Mucosa of stomach (tissue), 1 donor: ENCODE results near the gene WWP2.

ENCODE experiments used
- H3K27me3 ChIP-seq: one replicate; pipeline ENCODE4 v1.7.0; 2013; ENCODE audit warnings: mild to moderate bottlenecking, low read length; ENCODE audit not compliant: control insufficient read depth, insufficient read depth
- H3K36me3 ChIP-seq: one replicate; pipeline ENCODE4 v1.7.0; 2013; ENCODE audit warnings: low read length; ENCODE audit not compliant: control insufficient read depth, insufficient read depth
- H3K4me1 ChIP-seq: one replicate; pipeline ENCODE4 v1.7.0; 2013; ENCODE audit warnings: mild to moderate bottlenecking, low read length; ENCODE audit not compliant: control insufficient read depth, insufficient read depth
- H3K4me3 ChIP-seq: one replicate; pipeline ENCODE4 v1.7.0; 2013; ENCODE audit warnings: low read length
- H3K9ac ChIP-seq: one replicate; pipeline ENCODE4 v1.7.0; 2013; ENCODE audit warnings: mild to moderate bottlenecking, low read length, moderate library complexity
- H3K9me3 ChIP-seq: one replicate; pipeline ENCODE4 v1.7.0; 2013; ENCODE audit warnings: mild to moderate bottlenecking, low read length, moderate library complexity; ENCODE audit not compliant: control insufficient read depth
- donor health status: Pancreatic carcinoma.

Gene WWP2

DNA sequence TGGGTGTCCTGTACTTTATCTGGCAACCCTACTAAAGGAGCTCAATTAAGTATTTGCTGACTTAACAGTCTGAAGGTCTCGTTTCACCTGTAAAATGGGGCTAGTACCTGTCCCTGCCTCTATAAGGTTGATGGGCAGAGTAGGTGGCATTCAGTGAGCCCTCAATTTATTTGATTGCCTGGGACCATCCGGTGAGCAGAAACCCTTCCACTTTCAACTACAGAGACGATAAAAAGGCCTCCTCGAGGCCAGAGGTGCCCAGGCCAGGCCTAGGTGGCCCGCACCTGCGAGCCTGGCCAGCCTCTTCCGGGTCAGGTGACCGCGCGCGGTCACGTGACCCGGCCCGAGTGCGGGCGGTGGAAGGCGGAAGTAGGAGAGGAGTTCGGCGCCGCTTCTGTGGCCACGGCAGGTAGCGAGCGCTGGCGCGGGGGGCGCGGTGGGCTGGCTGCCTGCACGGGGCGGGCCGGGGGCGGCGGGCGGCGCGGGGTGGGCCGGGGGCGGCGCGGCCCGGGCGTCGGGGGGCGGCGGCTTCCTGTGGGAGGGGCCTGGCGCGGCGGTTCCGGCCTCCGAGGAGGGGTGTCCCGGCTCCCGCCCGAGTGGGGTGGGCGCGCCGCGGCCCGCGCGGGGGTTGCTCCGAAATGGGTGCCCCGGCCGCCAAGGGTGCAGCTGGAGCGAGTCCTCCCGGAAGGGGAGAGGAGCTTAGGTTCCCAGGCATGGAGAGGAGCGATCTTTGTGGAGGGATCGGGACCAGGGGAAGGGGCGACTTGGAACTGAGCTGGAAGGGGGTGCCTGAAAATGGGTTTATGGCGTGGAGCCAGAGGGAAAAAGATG, at the start of gene WWP2:
Gene WWP2, plus strand, starts transcription at position 350 of the 831 bp plus-strand sequence. CDS start 24,679 bp downstream, outside the sequence.
- H3K4me3 ChIP-seq = peak within 1 kb of the TSS; percentile 94
- H3K9me3 ChIP-seq = no peaks in the 10 kb centered on the region
- peaks cover 12% of the 10 kb centered on the region for H3K4me1 ChIP-seq
- no peaks in the 10 kb centered on the region for H3K36me3 ChIP-seq
- H3K27me3 ChIP-seq = no peaks in the 10 kb centered on the region
- peak within 1 kb of the TSS; percentile 97 for H3K9ac ChIP-seq

DNA sequence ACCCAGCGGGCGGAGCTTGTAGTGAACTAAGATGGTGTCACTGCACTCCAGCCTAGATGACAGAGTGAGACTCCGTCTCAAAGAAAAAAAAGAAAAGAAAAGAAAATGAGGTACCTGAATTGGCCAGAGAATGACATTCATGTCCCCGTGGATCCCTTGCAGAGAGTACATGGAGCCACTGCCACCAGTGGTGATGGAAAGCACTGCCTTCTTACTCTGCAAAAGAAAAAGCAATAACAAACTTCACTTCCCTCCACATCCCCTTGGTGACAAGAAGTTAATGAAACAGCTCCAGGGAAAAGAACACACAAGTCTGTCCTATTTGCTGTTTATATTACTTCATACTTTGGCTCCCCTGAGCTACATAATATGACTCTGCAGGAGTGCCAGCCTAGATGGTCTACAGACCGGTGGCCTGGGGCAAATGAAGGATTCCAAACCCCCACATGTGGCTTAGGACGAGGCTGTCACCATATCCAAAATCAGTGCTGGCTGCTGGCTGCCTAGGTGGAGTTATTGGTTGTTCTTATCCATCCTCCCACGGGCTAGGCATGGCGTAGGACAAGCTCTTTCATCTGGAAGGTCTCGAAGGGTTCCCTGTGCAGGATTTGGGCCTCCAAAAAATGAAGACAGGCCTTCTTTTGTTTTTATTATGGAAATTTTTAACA, 49.1 kb upstream of the WWP2 start:
- peaks cover 25% of the 10 kb centered on the region for H3K36me3 ChIP-seq
- no peak overlapping the region for H3K9ac ChIP-seq
- no peaks in the 10 kb centered on the region for H3K9me3 ChIP-seq
- H3K4me3 ChIP-seq = no peak overlapping the region
- H3K27me3 ChIP-seq = no peaks in the 10 kb centered on the region
- peaks cover 22% of the 10 kb centered on the region for H3K4me1 ChIP-seq

DNA sequence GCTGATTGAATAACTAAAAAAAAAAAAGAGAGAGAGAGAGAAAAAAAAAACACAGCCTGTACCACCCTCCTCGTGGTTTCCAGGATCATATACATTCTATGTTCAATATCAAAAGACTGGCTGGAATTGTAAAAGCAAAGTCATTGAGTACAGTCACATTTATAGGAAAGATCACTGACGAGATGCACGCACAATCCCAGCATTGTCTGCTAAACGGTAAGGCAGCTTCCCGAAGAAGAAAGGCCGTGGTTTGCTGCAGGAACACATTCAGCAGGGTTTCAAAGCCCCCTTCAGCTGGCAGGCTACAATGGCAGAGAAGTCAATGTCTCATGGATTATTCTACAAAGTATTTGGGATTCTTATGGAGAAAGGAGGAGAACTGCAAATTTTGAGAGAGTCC, 45.1 kb upstream of the WWP2 start:
- H3K27me3 ChIP-seq = no peaks in the 10 kb centered on the region
- peaks cover 18% of the 10 kb centered on the region for H3K36me3 ChIP-seq
- no peak overlapping the region for H3K9ac ChIP-seq
- peaks cover 29% of the 10 kb centered on the region for H3K4me1 ChIP-seq
- no peak overlapping the region for H3K4me3 ChIP-seq
- H3K9me3 ChIP-seq = no peaks in the 10 kb centered on the region

DNA sequence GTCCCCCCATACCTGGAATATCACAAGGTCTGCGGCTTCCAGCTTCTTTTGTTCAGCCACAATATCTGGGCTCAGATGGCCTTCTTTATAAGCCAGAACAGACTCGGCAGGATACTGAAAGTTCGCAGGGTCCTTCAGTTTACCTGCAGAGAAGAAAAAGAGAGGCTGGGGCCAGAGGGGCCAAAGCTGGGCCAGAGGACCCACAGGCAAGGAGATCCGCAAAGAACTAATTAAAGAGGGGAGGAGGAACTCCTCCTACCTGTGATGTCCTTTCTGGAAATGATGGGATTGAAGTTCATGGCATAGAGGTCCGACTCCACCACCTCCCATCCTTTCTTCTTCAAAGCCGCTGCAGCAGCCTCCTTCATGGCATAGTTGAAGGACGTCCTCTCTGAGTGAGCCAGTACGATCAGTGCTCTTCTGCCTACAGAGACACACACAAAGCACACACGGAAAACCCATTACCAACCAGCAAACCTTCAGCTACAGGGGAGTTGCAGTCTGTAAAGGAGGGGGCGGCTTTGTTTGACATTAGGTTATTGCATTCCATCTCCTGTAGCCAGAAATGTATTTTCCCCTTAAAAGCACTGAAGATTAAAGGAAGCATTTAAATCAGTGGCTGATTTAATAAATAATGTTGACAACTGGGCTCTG, 43.9 kb upstream of the WWP2 start:
- Histone ChIP-seq H3K4me1 (peaks cover 23% of the 10 kb centered on the region), H3K9me3 (no peaks in the 10 kb centered on the region), H3K9ac (no peak overlapping the region), H3K36me3 (peaks cover 13% of the 10 kb centered on the region), H3K27me3 (no peaks in the 10 kb centered on the region), H3K4me3 (no peak overlapping the region)

DNA sequence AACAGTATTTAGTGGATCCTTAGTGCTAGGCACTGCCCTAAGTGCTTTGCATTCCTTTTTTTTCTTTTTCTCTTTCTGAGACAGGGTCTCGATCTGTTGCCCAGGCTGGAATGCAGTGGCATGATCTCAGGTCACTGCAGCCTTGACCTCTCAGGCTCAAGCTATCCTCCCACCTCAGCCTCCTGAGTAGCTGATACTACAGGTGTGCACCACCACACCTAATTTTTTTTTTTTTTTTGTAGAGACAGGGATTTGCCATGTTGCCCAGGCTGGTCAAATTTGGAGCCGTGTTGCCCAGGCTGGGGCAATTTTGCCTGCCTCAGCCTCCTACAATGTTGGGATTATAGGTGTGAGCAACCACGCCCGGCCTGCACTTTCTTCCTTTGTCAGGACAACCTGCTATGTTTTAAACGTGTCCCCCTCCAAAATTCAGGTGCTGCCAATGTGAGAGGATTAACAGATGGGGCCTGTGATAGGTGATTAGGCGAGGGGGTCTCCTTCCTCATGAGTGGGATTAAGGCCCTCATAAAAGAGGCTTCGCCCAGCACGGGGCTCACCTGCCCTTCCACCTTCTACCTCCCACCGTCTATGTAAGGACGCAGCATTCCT, 41.2 kb upstream of the WWP2 start:
- Histone ChIP-seq H3K27me3 (no peaks in the 10 kb centered on the region), H3K4me3 (no peak overlapping the region), H3K4me1 (peaks cover 15% of the 10 kb centered on the region), H3K9ac (no peak overlapping the region), H3K9me3 (no peaks in the 10 kb centered on the region), H3K36me3 (peaks cover 7% of the 10 kb centered on the region)

DNA sequence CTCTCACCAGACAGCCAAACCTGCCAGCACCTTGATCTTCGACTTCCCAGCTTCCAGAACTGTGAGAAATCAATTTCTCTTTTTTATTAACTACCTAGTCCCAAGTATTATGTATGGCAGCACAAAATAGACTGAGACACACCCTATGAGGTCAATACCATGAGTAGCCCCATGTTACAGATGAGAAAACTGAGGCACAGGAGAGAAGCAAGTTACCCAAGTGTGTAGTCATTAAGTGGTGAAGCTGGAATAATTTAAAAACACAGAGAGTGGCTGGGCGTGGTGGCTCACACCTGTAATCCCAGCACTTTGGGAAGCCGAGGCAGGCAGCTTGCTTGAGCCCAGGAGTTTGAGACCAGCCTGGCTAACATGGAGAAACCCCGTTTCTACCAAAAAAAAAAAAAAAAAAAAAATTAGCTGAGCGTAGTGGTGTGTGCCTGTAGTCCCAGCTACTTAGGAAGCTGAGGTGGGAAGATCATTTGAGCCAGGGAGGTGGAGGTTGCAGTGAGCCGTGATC, 40.6 kb upstream of the WWP2 start:
- Histone ChIP-seq H3K9me3 (no peaks in the 10 kb centered on the region), H3K4me1 (peaks cover 15% of the 10 kb centered on the region), H3K9ac (no peak overlapping the region), H3K4me3 (no peak overlapping the region), H3K27me3 (no peaks in the 10 kb centered on the region), H3K36me3 (peaks cover 7% of the 10 kb centered on the region)

DNA sequence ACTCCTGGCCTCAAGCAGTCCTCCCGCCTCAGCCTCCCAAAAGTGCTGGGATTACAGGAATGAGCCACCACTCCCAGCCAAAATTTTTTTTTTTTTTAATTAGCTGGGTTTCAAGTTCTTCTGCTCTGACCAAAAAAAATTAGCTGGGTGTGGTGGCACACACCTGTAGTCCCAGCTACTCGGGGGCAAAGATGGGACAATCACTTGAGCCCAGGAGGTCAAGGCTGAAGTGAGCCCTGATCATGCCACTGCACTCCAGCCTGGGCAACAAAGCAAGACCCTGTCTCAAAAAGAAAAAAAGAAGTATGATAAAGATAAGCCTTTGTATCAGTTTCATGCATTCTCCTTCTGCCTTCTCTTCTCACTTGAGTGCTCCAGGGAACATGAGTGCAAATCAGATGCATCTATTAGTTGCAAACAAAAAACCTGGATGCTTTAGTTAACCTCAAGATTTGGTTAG, 37.7 kb upstream of the WWP2 start:
- H3K4me1 ChIP-seq = peaks cover 15% of the 10 kb centered on the region
- H3K36me3 ChIP-seq = no peaks in the 10 kb centered on the region
- H3K4me3 ChIP-seq = peak overlapping the region; percentile 62
- H3K9ac ChIP-seq = peak overlapping the region; percentile 99
- no peaks in the 10 kb centered on the region for H3K9me3 ChIP-seq
- H3K27me3 ChIP-seq = no peaks in the 10 kb centered on the region

DNA sequence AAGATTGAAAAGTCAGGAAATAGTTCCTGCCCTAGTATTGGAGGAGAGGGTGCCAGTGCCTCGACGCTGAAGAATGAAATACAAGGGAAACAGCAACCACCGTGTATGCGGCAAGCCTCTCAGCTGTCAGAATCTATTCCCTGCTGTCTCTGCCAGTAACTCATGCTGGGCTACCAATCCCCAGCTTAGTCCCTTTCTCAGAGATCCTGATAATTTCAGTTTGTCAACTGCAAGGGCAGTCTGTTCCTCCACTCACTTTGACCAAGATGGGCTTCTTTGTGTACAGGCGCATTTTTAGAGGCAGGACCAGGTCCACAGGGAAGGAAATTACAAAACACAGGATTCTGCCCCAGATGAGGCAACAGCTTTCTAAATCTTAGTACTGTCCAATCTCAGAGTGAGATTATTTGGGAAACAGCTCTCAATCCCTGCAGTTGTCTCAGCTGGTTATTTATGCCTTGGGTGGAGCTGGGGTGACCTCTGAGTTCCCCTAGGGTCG, 37.1 kb upstream of the WWP2 start:
- Histone ChIP-seq H3K4me1 (peaks cover 15% of the 10 kb centered on the region), H3K36me3 (no peaks in the 10 kb centered on the region), H3K4me3 (peak overlapping the region; percentile 62), H3K9me3 (no peaks in the 10 kb centered on the region), H3K27me3 (no peaks in the 10 kb centered on the region), H3K9ac (peak overlapping the region; percentile 99)

DNA sequence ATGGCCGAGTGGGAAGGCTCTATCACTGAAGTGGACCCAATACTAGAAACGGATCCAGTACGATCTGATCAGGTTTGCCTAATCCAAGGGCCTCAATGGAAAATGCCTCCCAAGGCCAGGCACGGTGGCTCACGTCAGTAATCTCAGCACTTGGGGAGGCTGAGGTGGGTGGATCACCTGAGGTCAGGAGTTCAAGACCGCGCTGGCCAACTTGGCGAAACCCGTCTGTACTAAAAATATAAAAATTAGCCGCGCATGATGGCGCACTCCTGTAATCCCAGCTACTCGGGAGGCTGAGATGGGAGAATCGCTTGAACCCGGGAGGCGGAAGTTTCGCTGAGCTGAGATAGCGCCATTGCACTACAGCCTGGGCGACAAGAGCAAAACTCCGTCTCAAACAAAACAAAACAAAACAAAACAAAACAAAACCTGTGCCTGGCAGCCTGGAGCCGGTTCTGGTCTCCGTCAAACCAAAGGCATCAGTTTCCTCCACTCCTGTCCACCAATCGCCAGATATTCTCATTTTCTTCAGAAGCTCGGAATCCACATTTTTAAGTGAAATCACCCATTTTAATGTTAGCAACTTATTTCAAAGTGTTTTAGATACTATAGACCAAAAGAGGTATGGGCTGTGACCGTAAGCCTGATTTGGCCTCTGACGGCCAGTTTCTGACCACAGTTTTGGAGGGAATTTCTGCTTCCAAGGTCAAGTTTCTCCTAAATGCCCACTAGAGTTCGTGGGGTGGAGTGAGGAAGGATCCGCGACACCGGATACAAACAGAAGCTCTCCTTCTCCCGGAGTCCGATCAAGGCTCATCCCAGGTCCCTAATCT, 36.4 kb upstream of the WWP2 start:
- H3K4me1 ChIP-seq = peaks cover 12% of the 10 kb centered on the region
- no peaks in the 10 kb centered on the region for H3K36me3 ChIP-seq
- peak overlapping the region; percentile 62 for H3K4me3 ChIP-seq
- peak overlapping the region; percentile 99 for H3K9ac ChIP-seq
- no peaks in the 10 kb centered on the region for H3K27me3 ChIP-seq
- H3K9me3 ChIP-seq = no peaks in the 10 kb centered on the region

DNA sequence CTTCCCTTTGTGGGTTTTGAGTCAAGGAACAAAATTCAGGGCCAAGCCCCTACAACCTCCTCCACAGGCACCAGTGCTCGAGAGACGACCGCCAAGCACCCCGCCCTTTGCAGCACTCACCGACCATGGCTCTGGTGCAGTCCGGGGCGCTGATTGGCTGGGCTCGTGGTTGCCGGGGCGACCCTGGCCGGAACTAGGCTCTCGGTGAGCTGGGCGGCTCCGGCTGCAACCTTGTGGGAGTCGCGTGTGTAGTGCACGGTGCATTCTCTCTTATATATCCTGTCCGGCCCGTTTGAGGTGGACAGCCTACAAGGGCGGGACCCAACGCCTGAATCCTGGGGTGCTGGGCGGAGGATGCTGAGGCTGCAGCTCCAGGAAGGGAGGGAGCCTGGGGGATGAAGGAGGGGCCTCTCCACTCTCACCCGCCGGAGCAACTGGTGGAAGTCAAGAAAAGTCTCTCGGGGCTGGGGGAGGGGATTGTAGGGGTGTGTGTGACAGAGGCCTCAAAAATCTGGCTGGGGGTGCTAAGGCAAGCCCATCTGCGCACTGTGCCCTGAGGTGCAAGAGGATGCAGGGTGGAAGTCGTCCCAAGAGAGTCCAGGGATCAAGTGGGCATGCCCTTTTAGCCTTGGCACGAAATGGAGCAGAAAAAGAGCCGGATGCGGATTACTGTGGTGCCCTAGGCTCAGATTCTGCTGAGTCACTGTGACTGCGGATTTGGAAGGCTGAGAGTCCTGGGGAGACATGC, 35.6 kb upstream of the WWP2 start, which contains the start of gene NQO1:
Gene NQO1, minus strand, starts transcription at position 248 of the 748 bp plus-strand sequence. Its CDS starts 121 bp downstream, at position 127.
- Histone ChIP-seq H3K4me3 (peak within 1 kb of the TSS; percentile 62), H3K9me3 (no peaks in the 10 kb centered on the region), H3K36me3 (no peaks in the 10 kb centered on the region), H3K9ac (peak within 1 kb of the TSS; percentile 99), H3K27me3 (no peaks in the 10 kb centered on the region), H3K4me1 (peaks cover 4% of the 10 kb centered on the region)
